Ovary (tissue), 9 donors: ENCODE results near the gene ALDH1L2. TPM values are rescaled to one million over a fixed set of nuclear protein-coding genes. Genes with fewer than 3 reads are reported as not detected.

Experiments used
- DNase-seq, 5 donors: peaks; one replicate each; pipeline ENCODE4 v3.0.0-alpha.2; 2019 to 2020
- H3K27ac ChIP-seq, 2 donors: fragments of 200-600 bp; one replicate each; pipeline versions ENCODE4 v1.5.1 to v1.8.0; 2019 to 2022
- H3K27me3 ChIP-seq: fragments of 200-600 bp; one replicate; pipeline ENCODE4 v1.8.0; 2022
- H3K36me3 ChIP-seq: fragments of 200-600 bp; sonication (generic); one replicate; pipeline ENCODE4 v1.5.1; 2019
- H3K4me1 ChIP-seq: one replicate; pipeline ENCODE4 v1.8.1; 2013; ENCODE audit warnings: mild to moderate bottlenecking, moderate library complexity; ENCODE audit not compliant: insufficient read depth
- H3K4me3 ChIP-seq: fragments of 200-600 bp; sonication (generic); one replicate; pipeline ENCODE4 v1.5.1; 2017
- H3K9me3 ChIP-seq, 2 donors: fragments of 200-600 bp in 1 of 2; sonication (generic) in 1 of 2; one replicate each; pipeline versions ENCODE4 v1.5.1 to v1.8.1; 2013 to 2019; ENCODE audit warnings: mild to moderate bottlenecking in 1 of 2, moderate library complexity in 1 of 2
- EP300 ChIP-seq: sonication (generic); formaldehyde crosslinking; IDR thresholded peaks from one replicate; pipeline ENCODE4 v1.6.1; 2017; ENCODE audit warnings: antibody characterized with exemption
- POLR2A ChIP-seq: fragments of 450-650 bp; IDR thresholded peaks from one replicate; pipeline ENCODE4 v1.6.1; 2017; ENCODE audit warnings: antibody characterized with exemption, mild to moderate bottlenecking, moderate library complexity
- WGBS, 3 donors: extraction: QIAGEN DNeasy Blood & Tissue Kit in 1 of 3; methylation state at CpG; one replicate each; pipeline versions ENCODE4 v1.1.5 to v1.1.7; 2013 to 2017; 5-methylcytosine and 5-hydroxymethylcytosine counted together
- intact Hi-C, 4 donors: fragments of 100-400 bp; cut with DNase I; formaldehyde crosslinking; loops; one replicate each; pipeline versions ENCODE4 v1.11.0 to v1.15.1; 2022 to 2023
- polyA plus RNA-seq, 2 donors: library from polyadenylated mRNA; stranded (reverse); fragments of 200-250 nt in 1 of 2; fragments of 350-450 nt in 1 of 2; fragmentation: Illumina TruSeq in 1 of 2; extraction: RNeasy Lipid Tissue Mini Kit (QIAGEN cat#74804) in 1 of 2; gene quantifications; one replicate each; pipeline ENCODE4 v1.2.3, GENCODE V29; 2013 to 2014
- total RNA-seq, 7 donors: library from RNA; depleted of rRNA in 2 of 7; stranded (reverse); fragments of >200 nt in 2 of 7; fragmentation: NEBNext Ultra II Directional in 3 of 7; extraction: Animal tissue kit (Norgen Biotek cat#: 25700) in 3 of 7; gene quantifications; one replicate each; pipeline versions ENCODE4 v1.1.0 to v1.2.4, GENCODE V29; 2016 to 2023
- TF ChIP-seq, protein P1 (sequence below), 3 donors: fragments of 450-650 bp in 2 of 3; fragments of 200-600 bp in 1 of 3; IDR thresholded peaks; one replicate each; pipeline versions ENCODE4 v1.5.1 to v1.8.0; 2016 to 2022; ENCODE audit warnings: antibody characterized with exemption in 3 of 3, mild to moderate bottlenecking in 1 of 3
- donor health status: DM: no; HTN: no; CAD: no; lungs with moderate emphysema.
- donor health status: DM: no; HTN: no; CAD: no.
- donor health status: Bipolar disorder and iron deficiency.
- donor health status: DM: yes; HTN: yes; CAD: no.
- donor health status: DM: no; HTN: no; CAD: no.
- donor health status: DM: yes; HTN: yes; CAD: no.

The ALDH1L2 gene
- total and polyA plus RNA-seq, 9 donors, result 0.38 to 36.4 (median 1.3) TPM

GRCh38 chr12:105083031-105083430, 1.2 kb downstream of the ALDH1L2 start:
- peaks cover 3% of the 10 kb centered on the region for H3K4me1 ChIP-seq
- intact Hi-C loops, result no loop called here
- DNase-seq, result no peak
- no peak overlapping the region for H3K27ac ChIP-seq
- no peaks in the 10 kb centered on the region for H3K36me3 ChIP-seq
- H3K9me3 ChIP-seq, result no peaks in the 10 kb centered on the region
- no peak overlapping the region for H3K4me3 ChIP-seq
- WGBS, 3 donors, result 58 to 68% (median 64%) methylated on average over 5 of the region's 5 CpGs
- no peaks in the 10 kb centered on the region for H3K27me3 ChIP-seq
- TF ChIP-seq, protein P1, sequence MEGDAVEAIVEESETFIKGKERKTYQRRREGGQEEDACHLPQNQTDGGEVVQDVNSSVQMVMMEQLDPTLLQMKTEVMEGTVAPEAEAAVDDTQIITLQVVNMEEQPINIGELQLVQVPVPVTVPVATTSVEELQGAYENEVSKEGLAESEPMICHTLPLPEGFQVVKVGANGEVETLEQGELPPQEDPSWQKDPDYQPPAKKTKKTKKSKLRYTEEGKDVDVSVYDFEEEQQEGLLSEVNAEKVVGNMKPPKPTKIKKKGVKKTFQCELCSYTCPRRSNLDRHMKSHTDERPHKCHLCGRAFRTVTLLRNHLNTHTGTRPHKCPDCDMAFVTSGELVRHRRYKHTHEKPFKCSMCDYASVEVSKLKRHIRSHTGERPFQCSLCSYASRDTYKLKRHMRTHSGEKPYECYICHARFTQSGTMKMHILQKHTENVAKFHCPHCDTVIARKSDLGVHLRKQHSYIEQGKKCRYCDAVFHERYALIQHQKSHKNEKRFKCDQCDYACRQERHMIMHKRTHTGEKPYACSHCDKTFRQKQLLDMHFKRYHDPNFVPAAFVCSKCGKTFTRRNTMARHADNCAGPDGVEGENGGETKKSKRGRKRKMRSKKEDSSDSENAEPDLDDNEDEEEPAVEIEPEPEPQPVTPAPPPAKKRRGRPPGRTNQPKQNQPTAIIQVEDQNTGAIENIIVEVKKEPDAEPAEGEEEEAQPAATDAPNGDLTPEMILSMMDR (IDR thresholded peaks at IDR 0.05), result no peak
- no peak for TF ChIP-seq EP300
- TF ChIP-seq POLR2A, result no peak

GRCh38 chr12:105078712-105079570, 5.3 kb downstream of the ALDH1L2 start:
- intact Hi-C loops, result no loop called here
- TF ChIP-seq, protein P1 (IDR thresholded peaks at IDR 0.05), result no peak
- TF ChIP-seq EP300 (no peak), POLR2A (no peak)
- WGBS, 3 donors, result 87 to 91% (median 87%) methylated on average over 11 of the region's 11 CpGs
- Histone ChIP-seq H3K4me3 (no peak overlapping the region), H3K9me3 (no peaks in the 10 kb centered on the region), H3K4me1 (peaks cover 3% of the 10 kb centered on the region), H3K27me3 (no peaks in the 10 kb centered on the region), H3K36me3 (no peaks in the 10 kb centered on the region), H3K27ac (no peak overlapping the region)
- no peak for DNase-seq

DNA sequence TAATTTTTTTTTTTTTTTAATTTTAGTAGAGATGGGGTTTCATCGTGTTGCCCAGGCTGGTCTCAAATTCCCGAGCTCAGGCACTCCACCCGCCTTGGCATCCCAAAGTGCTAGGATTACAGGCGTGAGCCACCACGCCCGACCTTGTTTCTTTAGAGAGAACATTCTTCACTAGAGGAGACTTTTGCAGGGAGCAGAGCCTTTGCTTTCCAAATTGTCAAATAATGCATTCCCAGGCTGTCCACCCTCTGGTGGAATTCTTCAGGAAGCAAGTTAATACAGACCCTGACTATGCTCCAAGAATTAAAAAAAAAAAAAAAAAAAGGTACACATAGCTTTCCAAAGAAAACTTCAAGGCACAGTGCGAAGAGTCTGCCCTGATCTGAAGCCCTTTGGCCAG, 6.8 kb downstream of the ALDH1L2 start:
- Histone ChIP-seq H3K27me3 (no peaks in the 10 kb centered on the region), H3K4me1 (no peaks in the 10 kb centered on the region), H3K36me3 (no peaks in the 10 kb centered on the region), H3K27ac (no peak overlapping the region), H3K4me3 (no peak overlapping the region), H3K9me3 (no peaks in the 10 kb centered on the region)
- TF ChIP-seq EP300 (no peak), POLR2A (no peak)
- TF ChIP-seq, protein P1 (IDR thresholded peaks at IDR 0.05), result no peak
- intact Hi-C loops, result loop anchor here in 1 of 4 donors (1.0 kb wide), 1 partner anchor 35 kb away; no protein-coding TSS in a partner anchor
- DNase-seq, result no peak
- 42 to 71% (median 61%) methylated on average over 7 of the region's 7 CpGs for WGBS, 3 donors

DNA sequence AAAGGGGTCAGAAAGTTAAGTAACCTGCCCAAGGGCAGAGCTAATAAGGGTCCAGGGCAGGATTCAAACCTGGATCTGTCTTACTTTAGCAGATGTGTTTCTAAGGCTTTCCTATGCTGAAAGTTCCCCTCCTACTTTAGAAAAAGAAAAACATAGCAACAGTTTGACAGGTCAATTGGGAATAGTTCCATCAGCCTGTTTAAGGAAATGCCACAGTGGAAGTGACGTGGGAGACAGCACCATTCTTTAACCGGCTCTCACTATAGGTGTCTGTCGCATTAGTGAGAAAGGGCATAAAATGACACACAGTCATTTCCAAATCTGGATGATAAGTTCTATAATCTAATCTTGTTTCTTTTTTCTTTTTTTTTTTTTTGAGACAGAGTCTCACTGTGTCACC, 7.3 kb downstream of the ALDH1L2 start:
- H3K4me3 ChIP-seq, result no peak overlapping the region
- TF ChIP-seq POLR2A, result no peak
- TF ChIP-seq, protein P1 (IDR thresholded peaks at IDR 0.05), result no peak
- no peak for TF ChIP-seq EP300
- no peaks in the 10 kb centered on the region for H3K4me1 ChIP-seq
- H3K27me3 ChIP-seq, result no peaks in the 10 kb centered on the region
- no peaks in the 10 kb centered on the region for H3K9me3 ChIP-seq
- intact Hi-C loops, result loop anchor here in 1 of 4 donors (1.0 kb wide), 1 partner anchor 35 kb away; no protein-coding TSS in a partner anchor
- no peak overlapping the region for H3K27ac ChIP-seq
- WGBS, 3 donors, result 89 to 96% (median 90%) methylated on average over 3 of the region's 3 CpGs
- no peak for DNase-seq
- no peaks in the 10 kb centered on the region for H3K36me3 ChIP-seq
